Measurements from ENCODE around the gene SGIP1. TPM values are rescaled to one million over a fixed set of nuclear protein-coding genes. Genes with fewer than 3 reads are reported as not detected.

The SGIP1 gene
- total and polyA plus RNA-seq, 2 donors, result 0.57 to 2.9 TPM

DNA sequence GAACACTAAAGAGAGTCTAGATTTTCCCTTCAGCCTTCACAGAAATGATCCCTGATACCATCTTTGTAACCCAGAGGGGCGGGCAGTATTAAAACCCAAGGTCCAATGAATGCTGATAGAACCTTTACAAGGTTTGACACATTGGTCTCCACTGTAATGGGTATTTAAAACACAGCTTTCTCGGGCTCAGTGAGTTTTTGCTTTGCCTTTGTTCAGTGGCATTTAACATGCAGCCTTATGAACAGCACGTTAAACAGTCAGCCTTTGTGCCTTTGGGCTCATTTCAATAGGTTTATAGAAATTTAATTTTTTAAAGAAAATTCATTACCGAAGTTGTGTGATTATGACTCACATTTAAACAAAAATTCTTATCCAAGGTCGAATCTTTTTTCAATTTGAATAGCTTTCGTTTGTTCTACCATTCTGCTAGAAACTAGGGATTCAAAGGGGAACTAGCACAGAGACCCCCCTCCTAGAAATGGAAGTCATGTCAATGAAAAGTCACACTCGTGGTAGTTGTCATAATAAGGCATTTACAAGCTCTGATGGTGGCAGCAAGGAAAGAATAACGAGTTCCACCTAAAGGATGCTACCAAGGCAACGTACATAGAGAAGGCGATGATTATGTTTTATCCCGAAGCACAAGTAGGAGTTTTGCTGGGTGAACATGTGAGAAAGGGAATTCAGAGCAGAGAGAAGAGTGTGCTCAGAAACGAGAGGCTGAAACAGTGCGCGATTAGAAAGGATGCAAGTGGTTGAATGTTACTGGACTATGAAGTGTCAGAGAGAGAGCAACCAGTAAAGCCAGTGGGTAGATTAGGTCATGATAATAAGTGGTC is 66.2 kb downstream of the SGIP1 start:
- no peak overlapping the region for H3K27ac ChIP-seq (ENCODE audit: low read depth in 1 of 2, low read length in 1 of 2)
- DNase-seq (ENCODE audit: low read depth in 6 of 9, low spot score in 9 of 9), result no peak
- no peaks in the 10 kb centered on the region for H3K27me3 ChIP-seq (ENCODE audit: control insufficient read depth in 2 of 2, insufficient read depth in 1 of 2, low read length in 1 of 2)
- H3K4me1 ChIP-seq (ENCODE audit: control insufficient read depth in 2 of 2, insufficient read depth in 2 of 2, low read length in 2 of 2), result no peaks in the 10 kb centered on the region
- no peaks in the 10 kb centered on the region for H3K36me3 ChIP-seq (ENCODE audit: control insufficient read depth in 2 of 2, insufficient read depth in 2 of 2, low read length in 1 of 2)
- H3K9me3 ChIP-seq (ENCODE audit: control insufficient read depth in 2 of 2, insufficient read depth in 1 of 2, low read length in 1 of 2), result no peaks in the 10 kb centered on the region
- 89% methylated on average over 14 of the region's 14 CpGs for WGBS
- H3K4me3 ChIP-seq (ENCODE audit: low read length in 2 of 2), result no peak overlapping the region

- Histone ChIP-seq H3K9me3 (ENCODE audit: control insufficient read depth in 2 of 2, insufficient read depth in 1 of 2, low read length in 1 of 2) (no peaks in the 10 kb centered on the region), H3K27me3 (ENCODE audit: control insufficient read depth in 2 of 2, insufficient read depth in 1 of 2, low read length in 1 of 2) (no peaks in the 10 kb centered on the region), H3K27ac (ENCODE audit: low read depth in 1 of 2, low read length in 1 of 2) (no peak overlapping the region), H3K4me1 (ENCODE audit: control insufficient read depth in 2 of 2, insufficient read depth in 2 of 2, low read length in 2 of 2) (no peaks in the 10 kb centered on the region), H3K36me3 (ENCODE audit: control insufficient read depth in 2 of 2, insufficient read depth in 2 of 2, low read length in 1 of 2) (no peaks in the 10 kb centered on the region), H3K4me3 (ENCODE audit: low read length in 2 of 2) (no peak overlapping the region)
- WGBS, result 95% methylated on average over 10 of the region's 10 CpGs
- DNase-seq (ENCODE audit: low read depth in 6 of 9, low spot score in 9 of 9), result no peak
Measured at GRCh38 chr1:66605419-66605997, 71.6 kb downstream of the SGIP1 start.

DNA sequence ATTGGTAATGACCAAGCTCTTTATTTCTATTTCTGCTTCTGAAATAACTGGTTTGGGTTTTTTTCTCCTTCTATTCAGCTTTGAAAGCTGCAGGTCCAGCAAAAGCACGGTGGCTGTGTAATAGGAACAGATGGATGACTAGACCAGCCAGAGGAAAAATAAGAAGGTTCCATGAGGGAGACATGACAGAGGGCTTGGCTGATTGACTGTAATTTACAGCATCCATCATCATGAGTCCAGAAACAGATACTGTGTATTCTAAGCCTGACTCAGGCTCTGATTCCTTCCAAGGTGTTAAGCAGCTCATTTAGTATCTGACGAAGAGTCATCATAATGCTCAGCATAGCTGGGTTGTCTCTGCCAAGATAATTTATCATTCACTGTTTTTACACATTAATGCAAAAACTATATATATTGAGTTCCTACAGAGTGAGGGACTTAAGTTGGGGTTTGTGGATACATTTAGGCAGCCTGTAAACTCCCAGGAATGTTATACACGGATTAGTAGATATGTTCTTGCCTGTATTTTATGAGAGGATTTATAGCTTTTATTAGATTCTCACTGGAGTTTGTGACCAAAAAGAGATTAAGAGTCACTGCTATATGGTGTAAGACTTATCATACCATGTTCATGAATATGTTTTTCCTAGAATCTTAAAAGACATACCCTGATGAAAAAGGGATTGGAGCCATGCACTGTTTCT is 72.6 kb downstream of the SGIP1 start:
- Histone ChIP-seq H3K36me3 (ENCODE audit: control insufficient read depth in 2 of 2, insufficient read depth in 2 of 2, low read length in 1 of 2) (no peaks in the 10 kb centered on the region), H3K27ac (ENCODE audit: low read depth in 1 of 2, low read length in 1 of 2) (no peak overlapping the region), H3K9me3 (ENCODE audit: control insufficient read depth in 2 of 2, insufficient read depth in 1 of 2, low read length in 1 of 2) (no peaks in the 10 kb centered on the region), H3K4me3 (ENCODE audit: low read length in 2 of 2) (no peak overlapping the region), H3K27me3 (ENCODE audit: control insufficient read depth in 2 of 2, insufficient read depth in 1 of 2, low read length in 1 of 2) (no peaks in the 10 kb centered on the region), H3K4me1 (ENCODE audit: control insufficient read depth in 2 of 2, insufficient read depth in 2 of 2, low read length in 2 of 2) (no peaks in the 10 kb centered on the region)
- no peak for DNase-seq (ENCODE audit: low read depth in 6 of 9, low spot score in 9 of 9)
- 95% methylated on average over 3 of the region's 3 CpGs for WGBS

DNA sequence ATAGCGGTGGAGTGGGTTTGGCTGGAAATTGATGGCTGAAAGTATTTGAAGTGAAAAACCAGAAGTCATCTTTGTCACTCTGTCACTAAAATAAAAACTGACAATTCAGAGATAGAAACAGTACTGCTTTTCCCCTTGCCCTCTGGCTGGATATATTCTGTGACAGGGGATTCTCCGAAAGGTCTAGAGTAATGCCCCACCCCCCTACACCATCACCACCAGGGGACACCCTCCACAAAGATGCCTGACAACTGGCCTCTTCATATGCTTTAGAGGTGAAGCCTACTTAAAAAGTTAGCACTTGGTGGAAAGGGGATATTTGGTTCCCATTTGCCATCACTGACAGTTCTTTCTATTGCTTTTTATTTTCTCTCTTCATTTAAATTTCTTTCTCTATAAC is 73.5 kb downstream of the SGIP1 start:
- H3K4me1 ChIP-seq (ENCODE audit: control insufficient read depth in 2 of 2, insufficient read depth in 2 of 2, low read length in 2 of 2), result no peaks in the 10 kb centered on the region
- 97% methylated on average over 2 of the region's 2 CpGs for WGBS
- H3K27me3 ChIP-seq (ENCODE audit: control insufficient read depth in 2 of 2, insufficient read depth in 1 of 2, low read length in 1 of 2), result no peaks in the 10 kb centered on the region
- H3K9me3 ChIP-seq (ENCODE audit: control insufficient read depth in 2 of 2, insufficient read depth in 1 of 2, low read length in 1 of 2), result no peaks in the 10 kb centered on the region
- no peaks in the 10 kb centered on the region for H3K36me3 ChIP-seq (ENCODE audit: control insufficient read depth in 2 of 2, insufficient read depth in 2 of 2, low read length in 1 of 2)
- H3K27ac ChIP-seq (ENCODE audit: low read depth in 1 of 2, low read length in 1 of 2), result no peak overlapping the region
- no peak for DNase-seq (ENCODE audit: low read depth in 6 of 9, low spot score in 9 of 9)
- H3K4me3 ChIP-seq (ENCODE audit: low read length in 2 of 2), result no peak overlapping the region

DNA sequence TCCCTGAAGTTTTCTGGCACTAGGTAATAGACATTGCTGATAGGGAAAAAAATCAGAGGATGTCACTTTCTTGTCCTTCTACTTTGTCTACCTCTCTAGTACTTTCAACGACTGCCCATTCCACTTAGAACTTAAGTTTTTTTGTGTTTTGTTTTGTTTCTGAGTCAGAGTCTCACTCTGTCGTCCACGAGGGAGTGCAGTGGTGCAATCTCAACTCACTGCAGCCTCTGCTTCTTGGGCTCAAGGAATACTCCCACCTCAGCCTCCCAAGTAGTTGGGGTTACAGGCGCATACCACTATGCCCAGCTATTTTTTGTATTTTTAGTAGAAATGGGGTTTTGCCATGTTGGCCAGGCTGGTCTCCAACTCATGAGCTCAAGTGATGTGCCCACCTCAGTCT is 79.2 kb downstream of the SGIP1 start:
- DNase-seq (ENCODE audit: low read depth in 6 of 9, low spot score in 9 of 9), result no peak
- Histone ChIP-seq H3K27ac (ENCODE audit: low read depth in 1 of 2, low read length in 1 of 2) (no peak overlapping the region), H3K36me3 (ENCODE audit: control insufficient read depth in 2 of 2, insufficient read depth in 2 of 2, low read length in 1 of 2) (no peaks in the 10 kb centered on the region), H3K27me3 (ENCODE audit: control insufficient read depth in 2 of 2, insufficient read depth in 1 of 2, low read length in 1 of 2) (no peaks in the 10 kb centered on the region), H3K9me3 (ENCODE audit: control insufficient read depth in 2 of 2, insufficient read depth in 1 of 2, low read length in 1 of 2) (no peaks in the 10 kb centered on the region), H3K4me3 (ENCODE audit: low read length in 2 of 2) (no peak overlapping the region), H3K4me1 (ENCODE audit: control insufficient read depth in 2 of 2, insufficient read depth in 2 of 2, low read length in 2 of 2) (no peaks in the 10 kb centered on the region)
- WGBS, result 96% methylated on average over 4 of the region's 4 CpGs

DNA sequence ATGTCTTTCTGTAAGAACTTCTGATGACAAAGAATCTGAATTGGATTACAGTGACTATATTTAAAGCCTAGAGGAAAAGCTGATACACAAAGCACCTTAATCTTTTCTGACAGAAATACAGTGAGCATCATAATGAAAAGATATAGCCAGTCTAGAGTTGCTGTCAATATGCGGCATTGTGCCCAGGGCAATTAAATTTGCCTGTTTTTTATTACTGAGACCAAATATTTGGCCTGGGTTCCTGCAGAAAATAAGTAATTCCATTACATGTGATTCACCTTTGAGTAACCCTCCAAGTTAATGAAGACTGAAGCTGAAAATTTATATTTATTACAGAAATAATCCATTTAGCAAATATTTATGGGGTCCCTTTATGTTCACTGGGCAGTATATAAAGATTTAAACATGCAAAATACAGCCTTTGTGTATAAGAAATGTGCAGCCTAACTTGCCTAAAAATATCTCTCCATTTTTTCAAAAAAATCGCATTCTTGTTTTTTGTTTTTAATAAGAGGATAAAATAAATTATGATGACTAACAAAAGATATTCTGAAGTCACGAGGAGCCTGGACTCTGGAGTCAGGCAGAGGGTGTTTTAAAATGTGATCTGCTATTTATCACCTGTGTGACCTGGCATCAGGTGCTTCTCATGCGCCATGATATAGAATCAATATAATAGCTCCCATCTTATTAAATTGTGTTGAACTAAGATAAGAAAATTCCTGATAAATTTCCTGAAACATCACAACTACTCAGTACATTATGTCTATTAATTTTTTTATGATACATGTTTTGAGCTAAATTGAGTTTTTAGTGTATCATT is 83.6 kb downstream of the SGIP1 start:
- Histone ChIP-seq H3K4me1 (ENCODE audit: control insufficient read depth in 2 of 2, insufficient read depth in 2 of 2, low read length in 2 of 2) (no peaks in the 10 kb centered on the region), H3K4me3 (ENCODE audit: low read length in 2 of 2) (no peak overlapping the region), H3K9me3 (ENCODE audit: control insufficient read depth in 2 of 2, insufficient read depth in 1 of 2, low read length in 1 of 2) (no peaks in the 10 kb centered on the region), H3K27me3 (ENCODE audit: control insufficient read depth in 2 of 2, insufficient read depth in 1 of 2, low read length in 1 of 2) (no peaks in the 10 kb centered on the region), H3K36me3 (ENCODE audit: control insufficient read depth in 2 of 2, insufficient read depth in 2 of 2, low read length in 1 of 2) (no peaks in the 10 kb centered on the region), H3K27ac (ENCODE audit: low read depth in 1 of 2, low read length in 1 of 2) (no peak overlapping the region)
- DNase-seq (ENCODE audit: low read depth in 6 of 9, low spot score in 9 of 9), result no peak
- WGBS, result 98% methylated on average over 4 of the region's 4 CpGs

GRCh38 chr1:66618390-66618789 is 84.4 kb downstream of the SGIP1 start:
- Histone ChIP-seq H3K4me3 (ENCODE audit: low read length in 2 of 2) (no peak overlapping the region), H3K27ac (ENCODE audit: low read depth in 1 of 2, low read length in 1 of 2) (no peak overlapping the region), H3K36me3 (ENCODE audit: control insufficient read depth in 2 of 2, insufficient read depth in 2 of 2, low read length in 1 of 2) (no peaks in the 10 kb centered on the region), H3K4me1 (ENCODE audit: control insufficient read depth in 2 of 2, insufficient read depth in 2 of 2, low read length in 2 of 2) (no peaks in the 10 kb centered on the region), H3K27me3 (ENCODE audit: control insufficient read depth in 2 of 2, insufficient read depth in 1 of 2, low read length in 1 of 2) (no peaks in the 10 kb centered on the region), H3K9me3 (ENCODE audit: control insufficient read depth in 2 of 2, insufficient read depth in 1 of 2, low read length in 1 of 2) (no peaks in the 10 kb centered on the region)
- DNase-seq (ENCODE audit: low read depth in 6 of 9, low spot score in 9 of 9), result no peak

DNA sequence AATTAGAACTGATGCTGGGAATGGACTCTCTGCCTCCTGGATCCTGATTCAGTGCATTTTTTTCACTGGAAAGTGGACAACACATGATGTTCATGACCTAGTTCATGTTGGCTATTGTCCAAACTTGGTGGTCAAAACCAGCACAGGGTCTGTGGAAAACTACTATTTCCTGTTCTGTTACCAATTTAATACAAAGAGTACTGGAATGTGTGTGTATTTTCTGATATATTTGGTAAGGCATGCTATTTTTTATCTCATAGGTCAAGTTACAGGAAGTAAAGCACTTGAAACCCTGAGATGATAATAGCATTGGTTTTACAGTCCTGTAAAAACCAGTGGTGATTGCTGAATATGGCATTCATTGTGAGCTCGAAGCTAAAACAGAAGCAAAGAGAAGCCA is 89.9 kb downstream of the SGIP1 start:
- Histone ChIP-seq H3K27me3 (ENCODE audit: control insufficient read depth in 2 of 2, insufficient read depth in 1 of 2, low read length in 1 of 2) (no peaks in the 10 kb centered on the region), H3K9me3 (ENCODE audit: control insufficient read depth in 2 of 2, insufficient read depth in 1 of 2, low read length in 1 of 2) (no peaks in the 10 kb centered on the region), H3K36me3 (ENCODE audit: control insufficient read depth in 2 of 2, insufficient read depth in 2 of 2, low read length in 1 of 2) (no peaks in the 10 kb centered on the region), H3K4me3 (ENCODE audit: low read length in 2 of 2) (no peak overlapping the region), H3K27ac (ENCODE audit: low read depth in 1 of 2, low read length in 1 of 2) (no peak overlapping the region), H3K4me1 (ENCODE audit: control insufficient read depth in 2 of 2, insufficient read depth in 2 of 2, low read length in 2 of 2) (no peaks in the 10 kb centered on the region)
- no peak for DNase-seq (ENCODE audit: low read depth in 6 of 9, low spot score in 9 of 9)
- 85% methylated on average over 1 of the region's 1 CpG for WGBS
